Measurements from ENCODE around the gene ITM2B.

DNA sequence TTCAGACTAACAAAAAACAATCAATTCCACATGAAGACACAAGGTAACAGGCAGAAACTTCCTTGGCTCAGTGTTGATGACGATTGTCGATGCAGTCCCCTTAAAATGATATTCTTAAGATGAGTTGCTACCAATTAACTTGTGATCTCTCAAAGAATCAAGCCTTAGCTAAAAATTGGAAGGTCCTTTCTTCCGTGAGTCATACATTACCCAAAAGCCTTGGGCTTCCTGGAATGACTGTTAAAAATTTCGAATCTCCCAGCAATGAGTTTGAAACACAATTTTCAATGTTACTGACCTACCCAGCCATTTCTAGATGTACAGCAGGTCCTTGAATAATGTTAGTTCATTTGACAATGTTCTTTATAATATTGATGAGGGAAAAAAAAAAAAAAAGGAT, 42.5 kb downstream of the ITM2B start:
- TF ChIP-seq, protein P1, sequence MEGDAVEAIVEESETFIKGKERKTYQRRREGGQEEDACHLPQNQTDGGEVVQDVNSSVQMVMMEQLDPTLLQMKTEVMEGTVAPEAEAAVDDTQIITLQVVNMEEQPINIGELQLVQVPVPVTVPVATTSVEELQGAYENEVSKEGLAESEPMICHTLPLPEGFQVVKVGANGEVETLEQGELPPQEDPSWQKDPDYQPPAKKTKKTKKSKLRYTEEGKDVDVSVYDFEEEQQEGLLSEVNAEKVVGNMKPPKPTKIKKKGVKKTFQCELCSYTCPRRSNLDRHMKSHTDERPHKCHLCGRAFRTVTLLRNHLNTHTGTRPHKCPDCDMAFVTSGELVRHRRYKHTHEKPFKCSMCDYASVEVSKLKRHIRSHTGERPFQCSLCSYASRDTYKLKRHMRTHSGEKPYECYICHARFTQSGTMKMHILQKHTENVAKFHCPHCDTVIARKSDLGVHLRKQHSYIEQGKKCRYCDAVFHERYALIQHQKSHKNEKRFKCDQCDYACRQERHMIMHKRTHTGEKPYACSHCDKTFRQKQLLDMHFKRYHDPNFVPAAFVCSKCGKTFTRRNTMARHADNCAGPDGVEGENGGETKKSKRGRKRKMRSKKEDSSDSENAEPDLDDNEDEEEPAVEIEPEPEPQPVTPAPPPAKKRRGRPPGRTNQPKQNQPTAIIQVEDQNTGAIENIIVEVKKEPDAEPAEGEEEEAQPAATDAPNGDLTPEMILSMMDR (IDR thresholded peaks at IDR 0.05), result no peak
- TF ChIP-seq FOXK1 (CRISPR knock-in tag; IDR thresholded peaks at IDR 0.05) (no peak), CREB1 (CRISPR knock-in tag; IDR thresholded peaks at IDR 0.05) (no peak), ZBTB21 (CRISPR knock-in tag; IDR thresholded peaks at IDR 0.05; ENCODE audit: borderline replicate concordance) (no peak), ELF4 (CRISPR knock-in tag; IDR thresholded peaks at IDR 0.05; ENCODE audit: low read depth) (no peak), ZNF671 (CRISPR knock-in tag; IDR thresholded peaks at IDR 0.05) (no peak), PRRX2 (CRISPR knock-in tag; IDR thresholded peaks at IDR 0.05) (no peak)
- TF ChIP-seq, protein P2, sequence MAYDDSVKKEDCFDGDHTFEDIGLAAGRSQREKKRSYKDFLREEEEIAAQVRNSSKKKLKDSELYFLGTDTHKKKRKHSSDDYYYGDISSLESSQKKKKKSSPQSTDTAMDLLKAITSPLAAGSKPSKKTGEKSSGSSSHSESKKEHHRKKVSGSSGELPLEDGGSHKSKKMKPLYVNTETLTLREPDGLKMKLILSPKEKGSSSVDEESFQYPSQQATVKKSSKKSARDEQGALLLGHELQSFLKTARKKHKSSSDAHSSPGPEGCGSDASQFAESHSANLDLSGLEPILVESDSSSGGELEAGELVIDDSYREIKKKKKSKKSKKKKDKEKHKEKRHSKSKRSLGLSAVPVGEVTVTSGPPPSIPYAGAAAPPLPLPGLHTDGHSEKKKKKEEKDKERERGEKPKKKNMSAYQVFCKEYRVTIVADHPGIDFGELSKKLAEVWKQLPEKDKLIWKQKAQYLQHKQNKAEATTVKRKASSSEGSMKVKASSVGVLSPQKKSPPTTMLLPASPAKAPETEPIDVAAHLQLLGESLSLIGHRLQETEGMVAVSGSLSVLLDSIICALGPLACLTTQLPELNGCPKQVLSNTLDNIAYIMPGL (CRISPR knock-in tag; IDR thresholded peaks at IDR 0.05), result no peak
